ENCODE results near the gene P2RY8. TPM values are rescaled to one million over a fixed set of nuclear protein-coding genes. Genes with fewer than 3 reads are reported as not detected.

The P2RY8 gene
- total and polyA plus RNA-seq, 10 of the 15 experiments (the other 5 are each of a cell fraction or from before 2014, with no cell fraction given): 2.0 to 64.4 (median 36.5) TPM

- in situ Hi-C loops (cut with MboI): no loop called here
- Histone ChIP-seq H3K9ac (ENCODE audit: control insufficient read depth, insufficient read depth, low read length) (no peak overlapping the region), H3K27me3 (replicated peaks in 1 of 2; ENCODE audit: control insufficient read depth in 2 of 2, insufficient read depth in 2 of 2, low read length in 1 of 2) (no peaks in the 10 kb centered on the region), H2AFZ (ENCODE audit: control insufficient read depth, low read depth, low read length) (no peak overlapping the region), H3K4me3 (no peak overlapping the region), H3K9me3 (replicated peaks; ENCODE audit: control insufficient read depth, insufficient read depth, low read length) (peaks cover 2% of the 10 kb centered on the region), H3K79me2 (ENCODE audit: control insufficient read depth, insufficient read depth, low read length) (peaks cover 24% of the 10 kb centered on the region), H4K20me1 (ENCODE audit: control insufficient read depth, insufficient read depth) (no peaks in the 10 kb centered on the region), H3K36me3 (ENCODE audit: control insufficient read depth in 2 of 2, insufficient read depth in 2 of 2, low read length in 1 of 2) (peaks cover 3 to 6% of the 10 kb centered on the region in 2 experiments; a peak in 3 of 4 replicates), H3K27ac (ENCODE audit: control insufficient read depth, insufficient read depth) (no peak overlapping the region), H3K4me1 (ENCODE audit: control insufficient read depth, insufficient read depth, low read length) (peaks cover 31% of the 10 kb centered on the region), H3K4me2 (ENCODE audit: control insufficient read depth, insufficient read depth) (no peak overlapping the region)
- intact Hi-C loops (cut with micrococcal nuclease; ENCODE audit: unreplicated experiment): no loop called here
- TF ChIP-seq ZBTB40 (IDR thresholded peaks at IDR 0.05; ENCODE audit: borderline replicate concordance) (no peak), E2F8 (IDR thresholded peaks at IDR 0.05; ENCODE audit: low read depth, partially characterized antibody) (no peak), NRF1 (conservative IDR thresholded peaks at IDR 0.05; ENCODE audit: low read depth, low read length) (no peak), SMAD5 (IDR thresholded peaks at IDR 0.05; ENCODE audit: low read depth) (no peak), FOXM1 (IDR thresholded peaks at IDR 0.05; ENCODE audit: low read depth, low read length) (no peak), NFYB (IDR thresholded peaks at IDR 0.05; ENCODE audit: insufficient read depth, low read depth, low read length) (no peak), PAX5 (IDR thresholded peaks at IDR 0.05; ENCODE audit: borderline replicate concordance, low read depth, low read length) (no peak)
- ATAC-seq (no peak), DNase-seq (ENCODE audit: low read depth, low spot score) (no peak), FAIRE-seq (no peak)
- WGBS (ENCODE audit: insufficient coverage, insufficient replicate concordance, low lambda C conversion rate, missing lambda C conversion rate): 74% methylated on average over 3 of the region's 3 CpGs
- ChIA-PET SMC1A (ENCODE audit: uncharacterized antibody, unreplicated experiment) (no interaction called here), POLR2A (no interaction called here), RAD21 (ENCODE audit: unreplicated experiment) (no interaction called here), CTCF (no interaction called here)
- BruUV-seq (replicated peaks): no TSS peak
Observed at GRCh38 chrX:1477229-1477628, 59.8 kb downstream of the P2RY8 start.
